GM12878 (cell line): Measurements from ENCODE around the gene MISFA. TPM values are rescaled to one million over a fixed set of nuclear protein-coding genes. Genes with fewer than 3 reads are reported as not detected.

Experiments
- ATAC-seq: fragments of 200-7000 bp; cut with Tn5 transposase; 3 replicates; pipeline ENCODE4 v1.9.1; 2020; ENCODE audit warnings: mild to moderate bottlenecking, moderate library complexity
- BruUV-seq: library from RNA; stranded (reverse); fragments of 400-500 nt; replicated peaks from 2 replicates; lab custom pipeline; 2021; lab: Mats Ljungman, UMichigan
- CTCF ChIA-PET: fragments of 300-600 bp; sonication (Branson Sonifier 250); formaldehyde crosslinking; extraction: SDS; loops from one replicate; lab custom pipeline; 2021; ENCODE audit warnings: inconsistent platforms; lab: Yijun Ruan, JAX
- POLR2A ChIA-PET: fragments of 350-600 bp; formaldehyde crosslinking; extraction: SDS; loops from one replicate; lab custom pipeline; 2021; ENCODE audit warnings: inconsistent platforms; lab: Charles Lee
- RAD21 ChIA-PET: fragments of 300-600 bp; sonication (Branson Sonifier 250); formaldehyde crosslinking; loops from one replicate; lab custom pipeline; 2023; ENCODE audit warnings: antibody characterized with exemption; ENCODE audit not compliant: unreplicated experiment; lab: Charles Lee
- SMC1A ChIA-PET: fragments of 300-600 bp; sonication (Branson Sonifier 250); formaldehyde crosslinking; loops from one replicate; lab custom pipeline; 2023; ENCODE audit not compliant: unreplicated experiment, uncharacterized antibody; lab: Charles Lee
- DNase-seq: peaks from one replicate; pipeline ENCODE4 v3.0.0-alpha.2; 2011; ENCODE audit warnings: low read depth, low spot score
- FAIRE-seq: peaks from 3 replicates; lab custom pipeline; 2011; peaks lifted over from hg19 to GRCh38; lab: Jason Lieb, UNC
- H2AFZ ChIP-seq: 2 replicates; pipeline ENCODE4 v1.6.0; 2011; ENCODE audit warnings: low read depth, low read length, control low read depth; ENCODE audit not compliant: control insufficient read depth
- H3K27ac ChIP-seq: 2 replicates; pipeline ENCODE4 v1.5.1; 2011; ENCODE audit warnings: control low read depth; ENCODE audit not compliant: control insufficient read depth, insufficient read depth
- H3K27me3 ChIP-seq, 2 experiments: replicated peaks in 1 of 2; 2 replicates each; pipeline versions ENCODE4 v1.6.0 to v1.6.1; 2011; ENCODE audit warnings: low read length in 1 of 2; ENCODE audit not compliant: control insufficient read depth in 2 of 2, insufficient read depth in 2 of 2
- H3K36me3 ChIP-seq, 2 experiments: 2 replicates each; pipeline ENCODE4 v1.5.1; 2011; ENCODE audit warnings: low read length in 1 of 2; ENCODE audit not compliant: control insufficient read depth in 2 of 2, insufficient read depth in 2 of 2
- H3K4me1 ChIP-seq: 2 replicates; pipeline ENCODE4 v1.6.1; 2011; ENCODE audit warnings: mild to moderate bottlenecking, low read length, moderate library complexity, mixed read lengths; ENCODE audit not compliant: control insufficient read depth, insufficient read depth
- H3K4me2 ChIP-seq: 2 replicates; pipeline ENCODE4 v1.6.0; 2011; ENCODE audit warnings: control low read depth; ENCODE audit not compliant: control insufficient read depth, insufficient read depth
- H3K4me3 ChIP-seq: fragments of 200-600 bp; sonication (generic); 2 replicates; pipeline ENCODE4 v1.5.1; 2016
- H3K79me2 ChIP-seq: 2 replicates; pipeline ENCODE4 v1.6.0; 2011; ENCODE audit warnings: low read length; ENCODE audit not compliant: control insufficient read depth, insufficient read depth
- H3K9ac ChIP-seq: 2 replicates; pipeline ENCODE4 v1.8.0; 2011; ENCODE audit warnings: low read length, control low read depth, mixed read lengths; ENCODE audit not compliant: control insufficient read depth, insufficient read depth
- H3K9me3 ChIP-seq: replicated peaks from 3 replicates; pipeline ENCODE4 v1.5.1; 2011; ENCODE audit warnings: mild to moderate bottlenecking, low read length; ENCODE audit not compliant: control insufficient read depth, insufficient read depth
- H4K20me1 ChIP-seq: 2 replicates; pipeline ENCODE4 v1.6.0; 2011; ENCODE audit not compliant: control insufficient read depth, insufficient read depth
- IKZF1 ChIP-seq: fragments of 450-650 bp; conservative IDR thresholded peaks from 2 replicates; pipeline ENCODE4 v1.6.1; 2017; ENCODE audit warnings: antibody characterized with exemption, mild to moderate bottlenecking
- JUNB ChIP-seq: IDR thresholded peaks from 2 replicates; pipeline ENCODE4 v1.6.1; 2016; ENCODE audit warnings: antibody characterized with exemption, mild to moderate bottlenecking
- SMAD1 ChIP-seq: fragments of 450-650 bp; IDR thresholded peaks from 2 replicates; pipeline ENCODE4 v1.6.1; 2018; ENCODE audit warnings: mild to moderate bottlenecking, low read depth; ENCODE audit not compliant: partially characterized antibody
- SMARCA5 ChIP-seq: fragments of 450-650 bp; IDR thresholded peaks from 2 replicates; pipeline ENCODE4 v1.6.1; 2017; ENCODE audit warnings: mild to moderate bottlenecking
- ZNF217 ChIP-seq: fragments of 450-650 bp; IDR thresholded peaks from 2 replicates; pipeline ENCODE4 v1.6.1; 2017; ENCODE audit warnings: antibody characterized with exemption, mild to moderate bottlenecking
- WGBS: methylation state at CpG from one replicate; pipeline ENCODE4 v1.1.6; 2016; ENCODE audit warnings: low lambda C conversion rate; ENCODE audit not compliant: insufficient replicate concordance, insufficient coverage; ENCODE audit errors: missing lambda C conversion rate; 5-methylcytosine and 5-hydroxymethylcytosine counted together
- in situ Hi-C: fragments of 300-500 bp; cut with MboI; formaldehyde crosslinking; loops from 9 replicates; pipeline ENCODE4 v1.14.3; 2018; ENCODE audit warnings: mixed read lengths
- intact Hi-C: fragments of 100-400 bp; cut with micrococcal nuclease; formaldehyde crosslinking; loops from one replicate; pipeline ENCODE4 v1.14.2; 2022; ENCODE audit not compliant: unreplicated experiment
- polyA plus RNA-seq, 11 experiments: library from polyadenylated mRNA; depleted of rRNA in 4 of 11; unstranded in 6 of 11; stranded (reverse) in 5 of 11; fragments of >200 nt; fragmentation: Nextera tagmentation in 4 of 11; fragmentation: Illumina TruSeq in 1 of 11; extraction: Ambion mirVana in 4 of 11; extraction: Trizol in 1 of 11; gene quantifications; 1 replicate in 1 of 11; 2 replicates in 10 of 11; pipeline versions ENCODE4 v1.2.1 to v1.2.3, GENCODE V29; 2011 to 2016; ENCODE audit warnings: inconsistent platforms in 2 of 11, missing spikeins in 2 of 11, low read depth in 1 of 11
- total RNA-seq, 4 experiments: library from RNA; depleted of rRNA in 3 of 4; stranded (reverse); fragments of >200 nt in 3 of 4; fragmentation: Illumina TruSeq in 1 of 4; extraction: Trizol in 1 of 4; gene quantifications; 2 replicates each; pipeline versions ENCODE4 v1.2.1 to v1.2.3, GENCODE V29; 2013 to 2021
- TF ChIP-seq, protein P1 (sequence below): IDR thresholded peaks from 2 replicates; pipeline ENCODE4 v1.6.1; 2011; ENCODE audit warnings: borderline replicate concordance, low read depth, mild to moderate bottlenecking, moderate library complexity, mixed read lengths, low read length; ENCODE audit not compliant: insufficient read depth; ENCODE audit errors: extremely low read length
- TF ChIP-seq, protein P2 (sequence below): fragments of 450-650 bp; IDR thresholded peaks from 2 replicates; pipeline ENCODE4 v1.6.1; 2016; ENCODE audit warnings: mild to moderate bottlenecking

MISFA gene
- total and polyA plus RNA-seq, 10 of the 15 experiments (the other 5 are each of a cell fraction or from before 2014, with no cell fraction given): 0.88 to 4.6 (median 2.3) TPM; not detected in 1

DNA sequence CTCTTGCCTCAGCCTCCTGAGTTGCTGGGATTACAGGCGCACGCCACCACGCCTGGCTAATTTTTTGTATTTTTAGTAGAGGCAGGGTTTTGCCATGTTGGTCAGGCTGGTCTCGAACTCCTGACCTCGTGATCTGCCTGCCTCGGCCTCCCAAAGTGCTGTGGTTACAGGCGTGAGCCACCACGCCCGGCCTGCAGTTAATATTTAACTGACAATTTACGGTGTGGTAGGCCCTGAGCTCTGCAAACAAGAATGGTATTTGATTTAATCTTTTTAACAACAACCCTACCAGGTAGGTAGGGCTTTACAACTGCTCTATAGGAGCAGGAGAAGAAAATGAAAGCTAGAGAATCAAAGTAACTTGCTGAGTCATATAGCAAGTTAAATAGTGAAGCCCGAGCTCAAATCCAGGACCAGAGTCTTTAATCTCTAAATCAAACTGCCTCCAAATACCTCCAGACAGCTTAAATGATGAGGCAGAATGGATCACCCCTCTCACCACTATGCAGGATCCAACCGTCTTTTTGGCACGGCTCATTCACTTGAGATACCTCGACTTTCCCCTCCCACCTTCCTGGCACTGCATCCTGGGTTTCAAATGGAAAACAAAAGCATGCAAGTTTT is 20.5 kb upstream of the MISFA start:
- ChIA-PET POLR2A (interaction anchor here (0.7 to 1.9 kb wide), 3 partner anchors 12 to 249 kb away, joined by 3 to 4 read pairs (median 4); no protein-coding TSS in a partner anchor), SMC1A (interaction anchor here (1.0 to 2.6 kb wide), 9 partner anchors 8 to 187 kb away, joined by 3 to 19 read pairs (median 3); partner anchors contain the start of genes SPTY2D1 and UEVLD), RAD21 (interaction anchor here (1.0 to 2.1 kb wide), 8 partner anchors 9 to 335 kb away, joined by 3 to 11 read pairs (median 5); partner anchors contain the start of genes SPTY2D1 and UEVLD), CTCF (interaction anchor here (0.7 to 2.1 kb wide), 8 partner anchors 9 to 152 kb away, joined by 3 to 9 read pairs (median 3); partner anchors contain the start of gene UEVLD)
- FAIRE-seq (no peak), ATAC-seq (peak; percentile 86), DNase-seq (no peak)
- no TSS peak for BruUV-seq
- TF ChIP-seq SMARCA5 (0 out of 2 replicates have a peak, but pooled peaks have one; percentile 23), IKZF1 (0 out of 2 replicates have a peak, but pooled peaks have one; percentile 16), JUNB (peak; percentile 82), SMAD1 (no peak), ZNF217 (peak; percentile 39; the same call in 1 of the 2 replicates)
- TF ChIP-seq, protein P1, sequence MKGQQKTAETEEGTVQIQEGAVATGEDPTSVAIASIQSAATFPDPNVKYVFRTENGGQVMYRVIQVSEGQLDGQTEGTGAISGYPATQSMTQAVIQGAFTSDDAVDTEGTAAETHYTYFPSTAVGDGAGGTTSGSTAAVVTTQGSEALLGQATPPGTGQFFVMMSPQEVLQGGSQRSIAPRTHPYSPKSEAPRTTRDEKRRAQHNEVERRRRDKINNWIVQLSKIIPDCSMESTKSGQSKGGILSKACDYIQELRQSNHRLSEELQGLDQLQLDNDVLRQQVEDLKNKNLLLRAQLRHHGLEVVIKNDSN: no peak
- TF ChIP-seq, protein P2, sequence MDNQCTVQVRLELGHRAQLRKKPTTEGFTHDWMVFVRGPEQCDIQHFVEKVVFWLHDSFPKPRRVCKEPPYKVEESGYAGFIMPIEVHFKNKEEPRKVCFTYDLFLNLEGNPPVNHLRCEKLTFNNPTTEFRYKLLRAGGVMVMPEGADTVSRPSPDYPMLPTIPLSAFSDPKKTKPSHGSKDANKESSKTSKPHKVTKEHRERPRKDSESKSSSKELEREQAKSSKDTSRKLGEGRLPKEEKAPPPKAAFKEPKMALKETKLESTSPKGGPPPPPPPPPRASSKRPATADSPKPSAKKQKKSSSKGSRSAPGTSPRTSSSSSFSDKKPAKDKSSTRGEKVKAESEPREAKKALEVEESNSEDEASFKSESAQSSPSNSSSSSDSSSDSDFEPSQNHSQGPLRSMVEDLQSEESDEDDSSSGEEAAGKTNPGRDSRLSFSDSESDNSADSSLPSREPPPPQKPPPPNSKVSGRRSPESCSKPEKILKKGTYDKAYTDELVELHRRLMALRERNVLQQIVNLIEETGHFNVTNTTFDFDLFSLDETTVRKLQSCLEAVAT: 0 out of 2 replicates have a peak, but pooled peaks have one; percentile 46
- Histone ChIP-seq H3K36me3 (no peaks in the 10 kb centered on the region; a peak in 1 of 4 replicates), H3K27me3 (no peaks in the 10 kb centered on the region), H2AFZ (no peak overlapping the region; the same call in 1 of the 2 replicates), H4K20me1 (no peaks in the 10 kb centered on the region), H3K9ac (no peak overlapping the region), H3K4me1 (peaks cover 5% of the 10 kb centered on the region; the same call in 1 of the 2 replicates), H3K79me2 (no peaks in the 10 kb centered on the region), H3K4me2 (no peak overlapping the region), H3K9me3 (no peaks in the 10 kb centered on the region), H3K4me3 (0 out of 2 replicates have a peak overlapping the region, but pooled peaks have one; percentile 36), H3K27ac (peak overlapping the region; percentile 46; the same call in 1 of the 2 replicates)
- in situ Hi-C loops: no loop called here
- intact Hi-C loops: loop anchor here (1.0 kb wide), 1 partner anchor 8 kb away; no protein-coding TSS in a partner anchor
- WGBS: 91% methylated on average over 14 of the region's 14 CpGs
